HG03280 (cell line): ENCODE measurements around the gene CRYGS.
"Not testable (repeated sequence)": the region's sequence is repeated elsewhere in the genome, so short reads cannot be mapped to it uniquely, and the experiment has no call there.

ENCODE experiments used
- ATAC-seq: cut with Tn5 transposase; IDR thresholded peaks from one replicate; pipeline ENCODE4 v1.9.1; 2021; ENCODE audit warnings: mild to moderate bottlenecking, moderate library complexity; ENCODE audit not compliant: unreplicated experiment

Gene CRYGS

DNA sequence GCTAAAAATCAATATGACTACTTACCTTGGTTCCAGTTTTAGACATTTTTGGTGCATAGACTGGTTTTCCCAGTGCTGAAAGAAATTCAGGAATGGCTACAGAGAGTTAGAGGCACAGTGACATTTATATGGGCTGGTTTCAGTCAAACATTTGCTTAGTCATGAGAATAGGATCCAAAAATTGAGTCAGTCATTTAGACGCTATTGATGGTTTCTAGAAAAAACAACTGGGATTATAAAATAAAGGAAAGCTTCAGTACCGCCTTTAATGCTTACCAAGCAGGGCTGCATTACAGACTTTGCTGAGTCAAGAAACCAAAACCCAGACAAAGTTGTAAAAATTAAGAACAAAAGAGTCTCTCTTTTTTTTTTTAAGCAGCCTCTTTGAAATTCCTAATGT lies at the start of gene CRYGS:
Gene CRYGS (minus strand): TSS at position 100 of the 400 bp plus-strand sequence. CDS start 54 bp downstream, at position 46.
- ATAC-seq: no peak

DNA sequence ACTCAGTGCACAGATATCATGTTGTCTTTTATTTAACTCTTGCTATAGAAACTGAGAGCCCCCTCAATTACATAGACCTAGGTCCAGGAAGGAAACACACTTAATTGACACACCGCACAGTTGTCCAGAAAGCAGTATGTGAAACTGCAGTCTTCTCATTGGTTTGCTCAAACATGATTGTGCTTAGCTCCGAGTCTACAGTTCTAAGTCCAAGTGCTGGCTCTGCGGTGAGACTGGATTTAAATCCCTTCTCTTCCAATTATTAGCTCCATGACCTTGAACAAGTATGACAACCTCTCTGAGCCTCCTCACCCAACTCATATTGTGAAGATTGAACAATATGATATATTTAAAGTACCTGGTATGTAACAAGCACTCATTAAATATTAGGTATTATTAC lies 49.7 kb upstream of the CRYGS start:
- ATAC-seq: no peak

DNA sequence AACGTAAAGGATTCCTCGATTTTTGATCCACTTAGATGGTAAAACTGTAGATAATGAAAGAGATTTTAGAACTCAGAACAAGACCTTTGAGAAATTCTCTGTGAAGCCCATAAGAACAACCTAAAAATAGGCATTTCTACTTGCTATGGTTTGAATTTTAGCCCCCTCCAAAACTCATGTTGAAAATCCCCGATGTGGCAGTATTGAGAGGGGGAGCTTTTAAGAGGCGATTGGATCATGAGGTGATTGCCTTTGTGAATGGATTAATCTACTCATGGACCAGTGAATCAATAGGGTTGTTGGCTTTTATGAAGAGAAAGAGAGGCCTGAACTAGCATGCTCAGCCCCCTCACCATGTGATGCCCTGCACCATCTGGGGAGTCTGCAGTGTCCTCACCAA lies 48.5 kb upstream of the CRYGS start:
- ATAC-seq: no peak

DNA sequence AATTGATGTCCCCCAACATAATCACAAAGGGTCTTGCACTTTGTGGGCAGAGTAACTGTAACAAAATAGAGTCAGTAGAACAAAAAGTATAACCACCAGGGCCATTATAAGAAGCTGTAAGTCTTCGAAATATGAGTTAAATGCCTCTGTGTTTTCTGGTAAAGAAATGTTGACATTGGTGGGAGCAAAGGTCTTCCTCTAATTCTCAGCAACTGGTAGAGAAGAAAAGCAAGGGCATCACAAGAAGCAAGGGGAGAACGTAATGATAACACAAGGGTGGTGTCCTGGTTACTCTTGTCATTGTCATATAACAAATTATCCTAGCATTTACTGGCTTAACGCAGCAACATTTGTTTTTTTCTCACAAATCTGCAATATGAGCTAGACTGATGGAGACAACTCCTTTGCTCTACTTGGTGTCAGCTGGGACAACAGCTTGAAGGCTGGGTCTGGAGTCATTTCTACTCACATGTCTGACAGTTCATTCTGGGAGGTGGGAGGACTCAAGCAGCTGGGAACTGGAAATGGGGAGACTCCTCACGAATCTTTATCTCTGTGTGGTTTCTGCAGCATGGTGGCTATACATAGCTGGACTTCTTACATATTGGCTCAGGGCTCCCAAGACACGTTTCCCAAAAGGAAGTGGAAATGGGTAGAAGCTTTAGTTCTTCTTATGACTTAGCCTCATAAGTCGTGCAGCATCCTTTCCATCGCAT lies 46.6 kb upstream of the CRYGS start:
- ATAC-seq: no peak

DNA sequence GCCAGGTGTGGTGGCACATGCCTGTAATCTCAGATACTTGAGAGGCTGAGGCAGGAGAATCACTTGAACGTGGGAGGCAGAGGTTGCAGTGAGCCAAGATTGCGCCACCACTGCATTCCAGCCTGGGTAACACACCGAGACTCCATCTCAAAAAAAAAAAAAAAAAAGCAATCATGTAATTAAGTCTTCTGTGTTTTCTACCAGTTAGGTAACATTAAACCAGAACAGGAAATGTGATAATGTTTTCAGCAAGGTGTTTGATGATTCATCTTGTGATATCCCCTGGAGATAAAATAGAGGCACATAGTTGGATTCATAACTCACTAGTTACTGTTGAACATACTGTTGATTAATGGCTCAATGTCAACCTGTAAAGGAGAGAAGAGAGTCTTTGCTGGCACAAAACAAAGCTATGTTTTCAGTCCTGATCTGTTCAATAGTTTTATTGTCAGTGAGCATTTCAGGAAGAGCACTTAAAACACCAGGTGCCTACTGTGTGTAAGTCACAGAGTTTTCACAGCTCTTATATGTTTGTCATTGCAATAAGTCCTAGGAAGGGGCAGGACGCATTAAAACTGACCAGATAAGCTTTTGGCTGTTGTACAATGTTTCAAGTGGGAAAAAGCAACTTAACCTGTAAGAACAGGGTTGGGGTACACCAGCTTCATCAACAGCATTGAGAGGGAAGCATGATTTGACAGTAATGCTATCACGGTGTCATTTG lies 45.8 kb upstream of the CRYGS start:
- no peak for ATAC-seq

DNA sequence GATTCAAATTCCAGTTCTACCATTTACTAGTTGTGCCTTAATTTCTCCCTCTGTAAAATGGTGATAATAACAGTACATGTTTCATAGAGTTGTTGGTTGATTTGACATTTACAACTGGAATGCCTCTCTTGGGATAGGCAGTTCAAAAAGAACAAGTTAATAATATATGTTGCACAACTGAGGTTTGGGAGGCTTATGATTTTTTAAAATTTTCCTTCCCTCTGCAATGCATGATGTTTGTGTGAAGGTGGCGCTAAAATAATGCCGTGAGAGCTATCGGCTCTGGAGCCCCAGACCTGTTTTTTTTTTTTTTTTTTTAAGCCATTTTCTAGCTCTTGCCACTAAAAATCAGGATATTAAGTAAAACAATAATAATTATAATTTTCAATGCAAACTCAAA lies 44.9 kb upstream of the CRYGS start:
- no peak for ATAC-seq

DNA sequence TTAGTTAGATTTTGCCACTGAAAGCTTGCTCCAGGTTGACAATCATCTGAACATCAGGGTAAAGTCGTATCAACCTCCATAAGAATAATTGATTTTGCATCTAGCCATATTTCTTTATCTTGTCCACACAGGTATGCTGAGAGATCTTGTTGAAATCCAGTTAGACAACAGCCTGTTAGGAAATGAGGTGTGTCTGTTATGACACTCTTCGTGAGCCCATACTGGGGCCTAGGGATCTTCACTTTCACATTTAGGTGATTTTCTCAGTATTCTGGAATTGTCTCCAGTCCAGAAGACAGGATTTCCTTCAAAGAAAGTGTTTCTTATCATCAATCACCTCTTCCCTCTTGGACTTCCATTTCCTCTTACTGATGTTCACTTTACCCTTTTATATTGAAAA lies 44.5 kb upstream of the CRYGS start:
- ATAC-seq: no peak

DNA sequence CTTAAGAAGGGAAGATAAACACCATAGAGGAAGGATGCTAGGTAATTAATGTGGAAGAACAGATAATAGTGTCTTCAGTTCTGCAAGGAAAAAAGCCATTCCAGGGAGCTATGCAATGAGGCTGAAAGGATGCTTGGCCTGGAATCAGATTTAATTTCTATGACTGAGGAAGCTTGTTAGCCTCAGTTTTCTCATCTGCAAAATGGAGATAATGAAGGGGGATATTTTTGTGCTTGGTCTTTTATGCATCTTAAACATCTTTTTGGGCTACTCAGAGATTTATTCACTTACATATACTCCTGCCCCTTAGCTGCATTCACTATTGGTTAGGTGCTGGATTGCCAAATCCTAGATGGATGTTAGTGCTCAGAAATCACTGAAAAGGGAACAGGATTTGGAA lies 43.0 kb upstream of the CRYGS start:
- no peak for ATAC-seq

DNA sequence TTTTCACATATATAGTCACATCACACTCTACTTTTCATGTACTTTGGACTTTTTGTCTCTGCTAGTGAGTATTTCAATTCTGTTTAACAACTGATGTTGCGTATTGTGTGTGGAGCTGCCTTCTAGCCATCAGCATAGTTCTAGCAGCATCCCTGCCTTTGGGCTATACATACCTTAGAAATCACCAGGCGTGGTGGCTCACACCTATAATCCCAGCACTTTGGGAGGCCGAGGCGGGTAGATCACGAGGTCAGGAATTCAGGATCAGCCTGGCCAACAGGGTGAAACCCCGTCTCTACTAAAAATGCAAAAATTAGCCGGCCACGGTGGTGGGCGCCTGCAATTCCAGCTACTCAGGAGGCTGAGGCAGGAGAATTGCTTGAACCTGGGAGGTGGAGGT lies 42.1 kb upstream of the CRYGS start:
- not testable (repeated sequence) for ATAC-seq

DNA sequence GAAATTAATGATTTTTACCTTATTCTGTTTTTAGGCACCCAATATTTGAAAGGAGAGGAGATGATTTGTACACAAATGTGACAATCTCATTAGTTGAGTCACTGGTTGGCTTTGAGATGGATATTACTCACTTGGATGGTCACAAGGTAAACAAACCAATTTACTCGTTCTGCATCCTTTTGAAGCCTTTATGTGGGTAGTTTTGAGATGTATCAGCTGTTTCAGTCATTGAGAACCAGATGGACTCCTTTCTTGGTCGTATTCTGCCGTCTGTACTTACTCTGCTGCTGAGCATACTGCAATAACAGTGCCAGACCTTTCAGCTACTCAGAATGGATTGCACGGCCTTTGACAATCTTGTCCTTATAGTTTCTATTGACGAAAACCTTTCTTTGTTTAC lies 39.7 kb upstream of the CRYGS start:
- no peak for ATAC-seq

DNA sequence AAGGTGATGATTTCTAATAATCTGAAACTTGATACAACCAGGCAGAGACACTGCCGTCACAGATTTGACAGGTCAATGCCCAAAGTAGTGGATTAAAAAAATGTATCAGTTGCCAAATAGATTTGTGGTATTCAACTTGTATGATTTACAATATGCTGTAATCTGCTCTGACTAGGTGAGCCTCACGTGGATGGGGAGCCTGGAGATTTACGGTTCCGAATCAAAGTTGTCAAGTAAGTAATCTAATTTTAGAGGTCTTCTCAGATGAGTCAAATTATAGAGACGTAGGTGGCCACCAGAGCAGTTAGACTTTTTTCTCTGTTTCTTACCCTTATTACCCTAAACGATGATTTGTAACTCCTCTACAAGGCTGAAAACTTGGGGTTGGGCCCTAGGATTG lies 38.4 kb upstream of the CRYGS start:
- no peak for ATAC-seq

DNA sequence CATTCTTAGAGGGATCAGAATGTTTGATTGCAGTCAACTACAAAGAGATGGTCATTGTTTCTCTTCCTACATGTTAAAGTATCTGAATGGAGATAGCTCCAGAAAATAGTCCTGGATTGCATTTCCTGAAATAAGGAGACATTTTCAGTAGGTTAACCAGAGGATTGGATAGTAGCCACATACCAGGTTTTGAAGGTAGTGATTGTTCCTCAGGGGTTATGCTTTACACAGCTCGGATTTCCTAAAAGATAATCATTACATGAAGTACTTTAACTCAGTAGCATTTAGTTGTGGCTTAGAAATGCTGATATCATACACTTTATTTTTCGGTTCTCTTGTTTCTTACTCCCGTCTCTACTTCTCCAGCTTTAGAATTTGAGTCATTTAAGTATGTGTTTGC lies 36.6 kb upstream of the CRYGS start:
- ATAC-seq: no peak

DNA sequence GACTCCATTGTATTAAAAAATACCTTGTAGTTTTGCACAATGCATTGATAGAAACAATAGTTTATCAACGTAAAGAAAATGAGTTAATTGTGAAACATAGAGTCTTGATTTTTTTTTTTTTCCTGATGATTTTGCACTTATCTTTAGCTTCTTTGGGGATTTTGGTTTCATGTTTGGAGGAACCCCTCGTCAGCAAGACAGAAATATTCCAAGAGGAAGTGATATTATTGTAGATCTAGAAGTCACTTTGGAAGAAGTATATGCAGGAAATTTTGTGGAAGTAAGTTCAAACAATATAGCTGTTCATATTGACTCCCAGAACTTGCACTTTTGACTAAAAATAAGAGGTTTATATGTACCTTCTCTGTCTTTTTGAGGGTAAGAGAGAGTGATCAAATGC lies 33.3 kb upstream of the CRYGS start:
- no peak for ATAC-seq

DNA sequence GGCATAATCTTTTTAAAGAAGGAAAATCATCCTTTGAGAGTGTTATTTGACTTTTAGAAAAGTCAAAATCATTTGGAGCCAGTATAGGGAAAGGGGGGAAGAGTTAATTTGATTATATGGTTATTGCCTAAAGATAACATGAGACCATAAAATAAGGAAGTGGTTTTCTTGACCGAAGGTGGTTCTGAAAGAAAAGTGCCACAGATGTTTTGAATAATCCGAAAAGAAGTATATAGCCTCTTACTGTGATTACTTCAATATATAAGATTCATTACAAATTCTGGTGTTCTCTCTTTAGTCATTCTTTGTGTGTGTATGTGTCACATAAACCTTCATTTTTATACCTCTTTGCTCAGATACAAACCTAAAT lies 27.4 kb upstream of the CRYGS start:
- ATAC-seq: no peak

DNA sequence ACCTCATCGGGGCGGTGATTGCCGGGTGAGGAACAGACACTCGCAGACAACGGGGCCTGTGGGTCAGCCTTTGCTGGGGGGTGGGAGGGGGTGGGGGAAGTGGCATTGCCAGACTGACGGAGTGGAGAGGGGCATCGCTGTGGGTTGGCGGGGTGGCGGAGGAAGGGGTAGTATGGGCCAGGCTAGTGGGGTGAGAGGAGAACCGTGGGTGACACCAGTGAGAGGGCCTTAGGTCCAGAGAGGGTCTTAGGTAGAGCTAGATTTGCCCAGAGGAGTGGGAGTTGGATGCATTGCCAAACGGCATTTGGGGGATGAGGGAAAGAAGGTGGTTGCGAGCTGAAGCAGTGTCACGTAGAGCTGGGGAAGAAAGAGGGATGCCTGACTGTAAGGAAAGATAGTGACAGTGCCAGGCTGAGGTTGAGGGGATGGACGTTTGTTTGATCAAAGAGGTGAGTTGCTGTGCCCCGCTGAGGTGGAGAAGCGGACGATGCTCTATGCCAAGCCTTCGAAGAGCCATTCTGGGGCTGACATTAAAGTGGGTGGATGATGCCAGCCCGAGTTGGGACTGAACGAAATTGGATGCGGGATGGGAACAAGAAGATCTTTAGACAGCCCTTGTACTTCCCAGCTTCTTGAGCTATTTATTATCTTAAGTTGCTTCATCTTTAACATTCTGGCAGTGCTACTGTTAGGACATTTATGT lies 26.9 kb upstream of the CRYGS start:
- no peak for ATAC-seq

DNA sequence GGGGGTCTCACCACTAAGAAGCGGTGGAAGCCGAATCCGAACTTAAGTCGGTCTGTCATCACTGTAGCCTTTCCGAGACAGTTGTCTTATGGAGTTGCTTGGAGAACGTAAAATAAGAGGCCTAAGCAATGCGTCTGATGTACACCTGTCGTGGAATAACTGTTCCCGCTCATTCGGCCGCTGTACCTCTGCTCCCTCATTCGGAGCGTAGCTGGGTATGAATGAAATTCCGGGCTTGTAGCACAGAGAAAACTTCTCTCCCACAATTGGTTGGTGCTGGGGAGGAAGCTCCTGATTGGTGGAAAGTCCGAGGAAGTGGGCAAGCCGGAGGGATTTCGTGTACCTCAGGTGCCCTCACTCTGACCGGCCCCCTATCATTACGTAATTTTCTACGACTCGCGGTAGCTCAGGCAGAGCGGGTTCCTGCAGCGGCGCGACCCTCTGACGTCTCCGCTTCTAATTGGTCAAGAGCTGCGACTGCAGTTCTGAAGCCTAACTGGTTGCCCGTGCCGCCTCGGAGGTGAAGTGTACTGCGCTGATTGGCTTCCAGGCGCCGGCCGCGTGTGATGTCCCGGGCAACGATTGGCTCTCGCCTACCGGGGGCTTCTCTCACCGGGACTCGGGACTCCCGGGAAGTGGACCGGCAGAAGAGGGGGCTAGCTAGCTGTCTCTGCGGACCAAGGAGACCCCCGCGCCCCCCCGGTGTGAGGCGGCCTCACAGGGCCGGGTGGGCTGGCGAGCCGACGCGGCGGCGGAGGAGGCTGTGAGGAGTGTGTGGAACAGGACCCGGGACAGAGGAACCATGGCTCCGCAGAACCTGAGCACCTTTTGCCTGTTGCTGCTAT lies 26.1 kb upstream of the CRYGS start, which contains the start of gene DNAJB11:
Gene DNAJB11 (plus strand): TSS at position 625 of the 845 bp plus-strand sequence. CDS start 178 bp downstream, at position 803.
- ATAC-seq: peak; percentile 82

DNA sequence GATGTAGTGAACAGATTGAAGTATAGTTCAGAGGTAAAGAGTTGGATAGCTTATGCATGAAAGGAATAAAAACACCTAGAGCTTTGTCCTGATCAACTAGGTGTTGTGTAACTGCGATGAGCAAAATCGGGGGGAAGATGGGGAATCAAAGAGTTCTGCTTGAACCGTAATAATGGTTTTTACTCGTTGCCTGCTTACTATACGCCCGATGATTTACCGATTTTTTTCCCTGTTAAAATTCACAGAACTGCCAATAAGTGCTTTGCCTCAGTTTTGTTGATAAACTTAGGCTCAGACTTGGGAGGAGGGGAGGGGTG lies 25.6 kb upstream of the CRYGS start:
- no peak for ATAC-seq

DNA sequence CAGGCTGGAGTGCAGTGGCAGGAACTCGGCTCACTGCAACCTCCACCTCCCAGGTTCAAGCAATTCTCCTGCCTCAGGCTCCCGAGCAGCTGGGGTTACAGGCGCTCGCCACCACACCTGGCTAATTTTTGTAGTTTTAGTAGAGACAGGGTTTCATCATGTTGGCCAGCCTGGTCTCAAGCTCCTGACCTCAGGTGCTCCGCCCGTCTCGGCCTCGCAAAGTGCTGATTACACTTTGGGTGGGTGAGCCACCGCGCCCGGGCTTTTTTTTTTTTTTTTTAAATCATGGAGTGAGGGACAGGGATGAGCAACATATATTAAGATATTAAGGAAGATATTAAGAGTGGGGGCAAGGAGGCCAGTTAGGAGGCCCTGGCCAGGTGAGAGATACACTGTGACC lies 25.2 kb upstream of the CRYGS start:
- ATAC-seq: not testable (repeated sequence)

DNA sequence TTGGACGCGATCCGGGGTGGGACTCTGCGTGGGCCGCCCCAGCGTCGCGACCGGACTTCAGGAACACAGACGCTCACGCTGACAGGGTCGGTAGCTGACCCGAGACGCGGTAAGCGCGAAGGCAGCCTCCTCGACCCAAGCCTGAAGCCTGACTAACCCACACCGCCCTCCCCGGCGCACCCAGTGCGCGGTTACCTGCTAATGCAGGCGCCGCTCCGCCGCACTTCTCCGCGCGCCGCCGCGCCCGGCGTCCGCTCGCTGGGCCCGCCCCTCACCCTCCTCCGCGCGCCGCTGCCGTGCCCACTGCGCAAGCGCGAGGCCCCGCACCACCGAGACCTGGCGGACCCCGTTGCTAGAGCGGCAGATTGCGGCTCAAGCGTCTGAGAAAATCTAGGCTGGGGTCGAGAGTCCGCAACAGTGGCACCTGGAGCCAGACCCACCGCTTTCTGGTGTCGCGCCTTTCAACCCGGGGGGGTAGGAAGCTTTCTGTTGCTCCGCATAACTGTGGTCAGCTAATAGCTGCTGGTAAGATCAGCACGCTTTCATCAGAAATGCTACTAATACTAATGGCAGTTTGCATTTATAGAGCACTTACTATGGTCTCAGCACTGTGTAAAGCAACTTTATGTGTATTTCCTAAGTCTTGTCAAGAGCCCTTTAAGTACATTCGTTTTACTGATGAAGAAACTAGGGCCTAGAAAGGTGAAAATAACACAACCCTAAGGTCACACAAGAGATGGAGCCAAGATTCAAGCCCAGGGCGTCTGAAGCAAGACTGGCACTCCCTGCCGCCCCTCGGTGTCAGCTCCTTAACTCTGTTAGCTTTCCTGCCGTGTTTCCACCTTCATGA lies 23.1 kb upstream of the CRYGS start, which contains the start of gene TBCCD1:
Gene TBCCD1 (minus strand): TSS at position 268 of the 850 bp plus-strand sequence. CDS start 3,010 bp downstream, outside the sequence.
- peak; percentile 46 for ATAC-seq

DNA sequence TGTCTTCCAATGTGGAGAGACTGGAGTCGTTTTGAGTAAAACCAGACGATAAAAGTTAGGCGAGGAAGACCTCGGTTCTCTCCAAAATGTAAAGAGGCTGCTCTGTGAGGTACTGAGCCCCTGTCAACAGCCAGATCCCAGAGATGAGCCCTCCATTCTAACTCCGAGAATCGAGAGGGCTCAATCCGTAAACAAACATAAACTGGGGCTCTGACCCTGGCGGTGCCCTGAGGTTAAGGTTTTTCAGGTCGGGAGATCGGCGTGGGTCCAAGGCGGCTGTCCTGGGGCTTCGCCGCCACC lies 22.5 kb upstream of the CRYGS start:
- no peak for ATAC-seq
